ENCODE data around the gene MYO1C.

- TF ChIP-seq FOXM1 (IDR thresholded peaks at IDR 0.05; ENCODE audit: borderline replicate concordance, low read depth): no peak
- TF ChIP-seq EP300 (IDR thresholded peaks at IDR 0.05; ENCODE audit: borderline replicate concordance): no peak
- TF ChIP-seq RAD21 (IDR thresholded peaks at IDR 0.05; ENCODE audit: low read depth): no peak
- TF ChIP-seq YY1 (IDR thresholded peaks at IDR 0.05; ENCODE audit: low read depth): no peak
- no peak for TF ChIP-seq EGR1 (IDR thresholded peaks at IDR 0.05)
- no peak for TF ChIP-seq TAF1 (IDR thresholded peaks at IDR 0.05; ENCODE audit: low read depth)
- no peak for TF ChIP-seq TCF12 (IDR thresholded peaks at IDR 0.05; ENCODE audit: low read depth)
- TF ChIP-seq CEBPB (IDR thresholded peaks at IDR 0.05): no peak
- TF ChIP-seq CREB1 (IDR thresholded peaks at IDR 0.05; ENCODE audit: low read depth): no peak
- TF ChIP-seq, protein P1, sequence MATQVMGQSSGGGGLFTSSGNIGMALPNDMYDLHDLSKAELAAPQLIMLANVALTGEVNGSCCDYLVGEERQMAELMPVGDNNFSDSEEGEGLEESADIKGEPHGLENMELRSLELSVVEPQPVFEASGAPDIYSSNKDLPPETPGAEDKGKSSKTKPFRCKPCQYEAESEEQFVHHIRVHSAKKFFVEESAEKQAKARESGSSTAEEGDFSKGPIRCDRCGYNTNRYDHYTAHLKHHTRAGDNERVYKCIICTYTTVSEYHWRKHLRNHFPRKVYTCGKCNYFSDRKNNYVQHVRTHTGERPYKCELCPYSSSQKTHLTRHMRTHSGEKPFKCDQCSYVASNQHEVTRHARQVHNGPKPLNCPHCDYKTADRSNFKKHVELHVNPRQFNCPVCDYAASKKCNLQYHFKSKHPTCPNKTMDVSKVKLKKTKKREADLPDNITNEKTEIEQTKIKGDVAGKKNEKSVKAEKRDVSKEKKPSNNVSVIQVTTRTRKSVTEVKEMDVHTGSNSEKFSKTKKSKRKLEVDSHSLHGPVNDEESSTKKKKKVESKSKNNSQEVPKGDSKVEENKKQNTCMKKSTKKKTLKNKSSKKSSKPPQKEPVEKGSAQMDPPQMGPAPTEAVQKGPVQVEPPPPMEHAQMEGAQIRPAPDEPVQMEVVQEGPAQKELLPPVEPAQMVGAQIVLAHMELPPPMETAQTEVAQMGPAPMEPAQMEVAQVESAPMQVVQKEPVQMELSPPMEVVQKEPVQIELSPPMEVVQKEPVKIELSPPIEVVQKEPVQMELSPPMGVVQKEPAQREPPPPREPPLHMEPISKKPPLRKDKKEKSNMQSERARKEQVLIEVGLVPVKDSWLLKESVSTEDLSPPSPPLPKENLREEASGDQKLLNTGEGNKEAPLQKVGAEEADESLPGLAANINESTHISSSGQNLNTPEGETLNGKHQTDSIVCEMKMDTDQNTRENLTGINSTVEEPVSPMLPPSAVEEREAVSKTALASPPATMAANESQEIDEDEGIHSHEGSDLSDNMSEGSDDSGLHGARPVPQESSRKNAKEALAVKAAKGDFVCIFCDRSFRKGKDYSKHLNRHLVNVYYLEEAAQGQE (IDR thresholded peaks at IDR 0.05; ENCODE audit: low read depth): no peak
- no peak for TF ChIP-seq USF1 (IDR thresholded peaks at IDR 0.05)
- TF ChIP-seq TEAD4 (IDR thresholded peaks at IDR 0.05): no peak
Observed at GRCh38 chr17:1481736-1482135, 10.8 kb downstream of the MYO1C start.
